GM21786 (cell line): ENCODE results near the gene FIBCD1.
"Not testable (repeated sequence)": the region's sequence is repeated elsewhere in the genome, so short reads cannot be mapped to it uniquely, and the experiment has no call there.

Experiments used
- ATAC-seq: cut with Tn5 transposase; IDR thresholded peaks from one replicate; pipeline ENCODE4 v1.9.1; 2021; ENCODE audit not compliant: unreplicated experiment

Gene FIBCD1

GRCh38 chr9:130954925-130955324 lies 15.9 kb upstream of the FIBCD1 start:
- not testable (repeated sequence) for ATAC-seq

GRCh38 chr9:130954317-130954716 lies 15.3 kb upstream of the FIBCD1 start:
- ATAC-seq: no peak

DNA sequence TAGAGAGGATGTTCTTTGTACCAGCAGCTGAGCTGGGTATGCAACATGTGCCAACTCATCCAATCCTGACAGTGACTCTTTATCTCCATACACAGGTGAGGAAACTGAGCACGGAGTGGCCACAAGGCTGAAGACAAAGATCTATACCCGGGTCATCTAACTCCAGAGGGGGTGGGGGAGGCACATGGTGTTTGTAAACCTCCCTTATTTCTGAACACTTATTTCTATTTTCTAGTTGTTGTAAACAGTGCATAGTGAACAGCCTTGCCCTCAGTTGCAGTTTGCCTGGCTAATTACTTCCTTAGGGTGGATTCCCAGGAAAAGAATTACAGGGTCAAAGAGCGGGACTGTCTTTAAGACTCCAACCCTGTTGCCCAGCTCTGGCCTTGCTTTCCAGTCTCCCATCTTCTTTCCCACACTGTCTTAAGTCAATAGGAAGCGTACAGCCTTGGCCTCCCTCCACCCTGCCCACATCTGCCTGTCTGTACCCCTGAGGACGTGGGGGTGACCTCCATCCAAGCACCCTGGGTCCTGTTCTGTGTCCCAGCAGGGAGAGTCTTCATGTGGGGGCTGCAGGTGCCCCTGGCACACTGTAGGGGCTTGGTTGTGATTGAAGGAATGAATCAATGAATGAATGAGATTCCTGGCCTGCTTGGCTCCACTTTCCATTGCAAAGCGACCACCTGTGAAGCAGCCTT lies 13.2 kb upstream of the FIBCD1 start:
- no peak for ATAC-seq

- ATAC-seq: no peak
These were observed 10.9 kb upstream of the FIBCD1 start for GRCh38 chr9:130950039-130950311.

- ATAC-seq: no peak
These were observed 10.4 kb upstream of the FIBCD1 start for GRCh38 chr9:130949188-130950038.

DNA sequence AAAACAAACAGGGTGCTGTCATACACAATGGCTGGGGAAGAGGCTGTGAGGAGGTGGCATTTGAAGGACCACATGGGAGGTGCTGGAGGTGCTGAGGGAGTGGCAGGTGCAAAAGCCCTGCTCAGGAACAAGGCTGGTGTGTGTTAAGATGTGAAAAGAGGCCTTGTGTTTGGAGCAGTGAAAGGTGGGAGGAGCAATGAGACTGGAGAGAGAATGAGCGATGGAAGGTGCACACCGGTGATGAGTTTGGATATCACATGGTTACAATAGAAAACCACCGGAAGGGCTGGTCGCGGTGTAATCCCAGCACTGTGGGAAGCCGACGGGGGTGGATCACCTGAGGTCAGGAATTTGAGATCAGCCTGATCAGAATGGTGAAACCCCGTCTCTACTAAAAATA lies 9.2 kb upstream of the FIBCD1 start:
- ATAC-seq: no peak

GRCh38 chr9:130947618-130948140 lies 8.6 kb upstream of the FIBCD1 start:
- ATAC-seq: no peak

DNA sequence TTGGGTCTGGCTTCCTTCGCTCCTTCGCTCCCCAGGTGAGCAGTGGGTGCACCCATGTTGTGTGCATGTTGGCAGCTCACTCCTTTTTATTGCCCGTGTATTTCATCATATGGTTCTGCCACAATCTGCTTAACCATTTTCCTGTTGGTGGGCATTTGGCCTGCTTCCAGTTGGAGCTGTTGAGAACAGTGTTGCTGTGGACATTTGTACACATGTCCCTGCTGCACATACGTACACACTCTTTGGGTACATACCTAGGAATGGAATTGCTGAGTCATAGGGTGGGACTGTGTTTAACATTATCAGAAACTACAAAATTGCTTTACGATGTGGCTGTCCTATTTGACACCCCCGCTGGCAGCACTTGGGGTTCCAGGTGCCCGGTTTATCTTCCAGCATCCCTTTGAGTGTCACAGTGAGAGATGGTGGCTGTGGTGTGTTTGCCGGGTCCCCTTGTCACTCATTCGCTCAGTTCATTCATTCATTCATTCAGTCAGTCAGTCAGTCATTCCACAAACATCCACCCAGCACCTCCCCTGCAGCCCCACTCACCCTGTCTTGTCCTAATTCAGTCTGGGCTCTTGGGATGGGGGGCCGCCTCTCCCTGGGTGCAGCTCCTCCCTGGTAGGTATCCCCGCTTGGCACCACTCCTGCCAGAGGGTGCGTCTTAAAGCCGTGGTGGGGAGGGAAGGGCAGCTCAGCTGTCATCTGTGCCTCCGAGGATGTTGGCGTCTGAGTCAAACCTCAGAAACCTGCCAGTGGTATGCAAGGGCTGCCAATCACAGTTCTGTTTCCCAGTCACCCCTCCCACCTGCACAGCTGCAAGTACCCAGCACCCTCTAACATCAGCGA lies 7.9 kb upstream of the FIBCD1 start:
- no peak for ATAC-seq

DNA sequence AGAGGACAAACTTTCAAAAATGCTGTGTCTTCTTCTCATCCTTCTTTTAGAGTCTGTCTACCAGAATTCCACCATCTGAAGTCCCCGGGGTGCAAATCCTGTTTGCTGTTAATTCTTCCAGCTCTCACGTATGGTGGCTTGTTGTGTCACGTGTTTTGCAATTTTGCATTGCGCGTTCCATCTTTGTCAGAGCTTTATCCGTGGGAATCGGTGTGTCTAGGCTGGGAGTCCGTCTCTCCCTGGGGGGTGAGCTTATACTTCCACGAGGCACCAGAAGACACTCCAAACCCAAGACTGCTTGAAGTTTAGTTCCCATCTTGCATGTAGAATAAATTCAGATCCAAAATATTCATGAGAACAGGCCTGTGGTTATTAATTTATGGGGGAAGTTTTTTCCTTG lies 6.1 kb upstream of the FIBCD1 start:
- ATAC-seq: no peak

- ATAC-seq: no peak
These were observed 5.5 kb upstream of the FIBCD1 start for GRCh38 chr9:130944510-130945058.

GRCh38 chr9:130943777-130944176 lies 4.7 kb upstream of the FIBCD1 start:
- ATAC-seq: no peak

DNA sequence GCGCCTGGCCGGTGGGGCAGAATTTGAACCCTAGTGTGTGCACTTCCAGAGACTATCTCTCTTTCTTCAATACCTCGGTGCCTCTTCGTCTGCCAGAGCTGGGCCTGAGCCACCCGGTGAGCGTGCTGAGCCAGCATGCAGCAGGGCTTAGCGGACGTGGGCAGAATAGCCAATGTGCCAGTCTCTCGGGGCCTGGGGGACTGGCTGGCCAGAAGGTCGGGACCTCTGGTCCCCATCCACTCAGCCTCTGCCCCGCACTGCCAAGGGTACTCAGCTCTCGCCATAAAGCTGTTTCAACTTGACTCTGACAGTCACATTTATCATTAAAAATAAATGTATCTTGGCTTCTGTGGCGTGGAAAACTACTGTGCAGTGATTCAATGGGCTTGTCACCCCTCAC lies 4.2 kb upstream of the FIBCD1 start:
- no peak for ATAC-seq

DNA sequence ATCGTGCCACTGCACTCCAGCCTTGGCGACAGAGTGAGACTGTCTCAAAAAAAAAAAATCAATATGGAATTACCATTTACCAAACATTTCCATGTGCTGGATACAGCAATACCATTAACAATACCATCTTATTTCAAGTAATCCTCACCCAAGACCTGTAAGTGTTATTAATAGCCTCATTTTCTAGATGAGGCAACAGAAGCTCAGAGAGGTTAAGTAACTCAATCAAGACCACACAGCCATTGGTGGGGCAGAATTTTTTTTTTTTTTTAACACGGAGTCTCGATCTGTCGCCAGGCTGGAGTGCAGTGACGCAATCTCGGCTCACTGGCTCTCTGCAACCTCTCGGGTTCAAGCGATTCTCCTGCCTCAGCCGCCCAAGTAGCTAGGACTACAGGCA lies 3.6 kb upstream of the FIBCD1 start:
- no peak for ATAC-seq

DNA sequence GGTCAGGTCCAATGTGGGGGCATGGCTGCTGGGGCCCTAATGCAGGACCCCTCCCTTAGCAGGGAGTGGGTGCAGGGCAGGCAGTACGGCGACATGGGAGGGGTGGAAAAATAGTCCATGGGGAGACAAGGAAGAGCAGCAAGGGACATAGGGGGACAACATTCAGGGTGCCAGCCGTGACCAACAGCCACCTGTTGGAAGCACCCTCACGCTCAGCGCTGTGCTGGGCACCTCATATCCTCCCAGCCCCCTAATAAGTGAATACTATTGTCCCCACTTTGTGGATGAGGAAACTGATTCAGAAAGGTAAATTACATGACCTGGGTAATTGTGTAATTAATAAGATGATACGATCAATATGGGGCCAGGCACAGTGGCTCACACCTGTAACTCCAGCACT lies 3.0 kb upstream of the FIBCD1 start:
- ATAC-seq: no peak

GRCh38 chr9:130940693-130941576 lies 1.9 kb upstream of the FIBCD1 start:
- no peak for ATAC-seq

GRCh38 chr9:130940027-130940549 lies 1.0 kb upstream of the FIBCD1 start:
- ATAC-seq: no peak

DNA sequence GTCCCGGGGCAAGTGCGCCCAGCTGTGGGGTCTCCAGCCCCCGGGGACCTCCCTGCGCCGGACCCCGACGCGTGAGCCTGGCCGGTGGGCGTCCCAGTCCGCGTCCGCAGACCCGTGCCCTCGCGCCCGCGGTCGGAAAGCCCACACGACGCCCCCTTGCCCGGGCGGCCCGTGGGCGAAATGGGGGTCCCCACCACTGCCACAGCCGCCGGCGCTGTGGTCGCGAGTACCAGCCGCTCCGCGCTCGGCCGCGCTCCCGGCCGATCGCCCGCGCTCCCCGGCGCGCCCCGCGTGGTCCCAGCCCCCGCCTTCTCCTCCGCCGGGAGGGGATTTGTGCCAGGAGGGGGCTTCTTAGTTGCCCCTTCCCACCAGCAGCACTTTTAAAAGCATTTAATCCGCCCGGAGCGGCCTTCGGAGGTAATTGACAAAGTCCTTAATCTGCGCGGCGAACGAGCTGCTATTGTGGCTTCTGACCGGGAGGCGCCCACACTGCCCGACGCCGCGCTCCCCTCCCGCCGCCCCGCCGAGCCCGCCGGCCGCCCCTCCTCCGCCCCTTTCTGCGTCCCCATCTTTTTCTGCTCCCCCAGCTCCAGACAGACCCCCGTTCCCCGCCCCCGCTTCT lies 469 bp upstream of the FIBCD1 start:
- no peak for ATAC-seq

DNA sequence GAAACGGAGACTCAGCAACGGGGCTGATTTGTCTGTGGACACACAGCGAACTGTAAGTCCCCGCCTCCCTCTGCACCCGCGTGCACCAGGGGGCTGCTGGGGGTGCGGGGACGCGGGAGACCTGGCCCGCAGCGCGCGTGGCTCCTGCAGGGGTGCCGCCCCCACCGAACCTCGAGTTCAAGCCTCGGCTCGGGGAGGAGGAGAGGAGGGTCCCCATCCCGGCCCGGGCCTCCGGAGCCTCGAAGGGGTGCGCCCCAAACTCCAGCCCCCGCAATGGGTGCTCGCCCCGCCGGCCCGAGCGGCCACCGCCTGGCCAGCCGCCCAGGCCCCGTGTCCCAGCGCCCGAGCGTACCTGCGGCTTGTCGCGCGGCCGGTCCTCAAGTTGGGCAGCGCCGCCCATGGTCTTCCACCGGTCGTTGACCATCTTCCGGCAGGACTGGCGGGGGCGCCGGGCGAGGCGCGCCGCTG lies 829 bp downstream of the FIBCD1 start:
- no peak for ATAC-seq
